ENCODE data around the gene SPOCK2. TPM values are rescaled to one million over a fixed set of nuclear protein-coding genes. Genes with fewer than 3 reads are reported as not detected.

The SPOCK2 gene
- total RNA-seq (2022; extraction: Qiagen RNA extraction), result 0.29 to 0.69 TPM (median 0.45 TPM) in 5 replicates

GRCh38 chr10:72087969-72088888 lies at the start of gene SPOCK2:
Gene SPOCK2 (minus strand): TSS chr10:72088551. CDS start chr10:72088328, 223 bp downstream.

Other genes starting within 250 kb of the SPOCK2 start
- 775 to 988 TPM (median 873 TPM) in 5 replicates for gene PSAP, start 237.3 kb downstream of the SPOCK2 start, total RNA-seq (2022; extraction: Qiagen RNA extraction)
- gene CHST3, start 124.2 kb downstream of the SPOCK2 start, total RNA-seq (2022; extraction: Qiagen RNA extraction), result 41.1 to 53.7 TPM (median 47.1 TPM) in 5 replicates
- 69.8 to 87.8 TPM (median 86.0 TPM) in 5 replicates for gene ANAPC16, start 127.5 kb upstream of the SPOCK2 start, total RNA-seq (2022; extraction: Qiagen RNA extraction)
- gene ASCC1, start 127.7 kb upstream of the SPOCK2 start, total RNA-seq (2022; extraction: Qiagen RNA extraction), result 32.4 to 46.9 TPM (median 38.4 TPM) in 5 replicates
- gene DDIT4, start 185.4 kb upstream of the SPOCK2 start, total RNA-seq (2022; extraction: Qiagen RNA extraction), result 288 to 388 TPM (median 370 TPM) in 5 replicates

All from A549 treated with Mapracorat at 1 μM for 4 hours (cell line).